Activated CD4-positive, alpha-beta T cell treated with anti-CD3 and anti-CD28 coated beads, Interleukin-2, amount 50 U/mL, for 24 hours (primary cell): ENCODE measurements around the gene ARHGAP8.

Experiments used
- DNase-seq, 2 donors: peaks; one replicate each; pipeline ENCODE4 v3.0.0-alpha.2; 2020; ENCODE audit warnings: low read depth in 1 of 2, low spot score in 1 of 2

ARHGAP8 gene

DNA sequence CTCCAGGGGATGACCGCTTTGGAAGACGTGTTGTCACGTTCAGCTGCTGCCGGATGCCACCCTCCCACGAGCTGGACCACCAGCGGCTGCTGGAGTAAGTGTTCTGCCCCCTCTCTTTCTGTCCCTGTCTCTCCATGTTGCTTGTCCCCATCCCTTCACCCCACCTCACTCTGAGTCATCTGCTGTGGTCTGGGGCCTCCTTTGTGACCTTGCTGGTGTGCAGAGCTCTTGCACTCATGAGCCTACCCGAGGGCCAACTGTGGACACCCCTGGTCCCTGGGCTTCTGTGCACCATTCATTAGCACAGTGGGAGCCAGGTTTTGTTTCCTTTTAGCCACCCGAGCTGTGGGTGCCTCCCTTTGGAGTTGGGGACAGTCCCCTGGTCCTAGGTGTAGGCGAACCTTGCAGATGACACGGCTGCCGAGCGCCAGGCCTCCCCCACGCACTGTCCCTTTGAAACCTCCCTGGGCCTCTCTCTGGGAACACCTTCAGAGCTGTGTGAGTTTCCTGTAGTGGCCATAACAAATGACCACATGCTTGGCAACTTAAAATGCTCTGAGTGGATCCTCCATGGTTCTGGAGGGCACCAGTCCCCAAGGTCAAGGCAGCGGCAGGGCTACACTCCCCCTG, 49.8 kb downstream of the ARHGAP8 start:
- no peak for DNase-seq

- no peak for DNase-seq
Measured at GRCh38 chr22:44802956-44803355, 50.6 kb downstream of the ARHGAP8 start.

DNA sequence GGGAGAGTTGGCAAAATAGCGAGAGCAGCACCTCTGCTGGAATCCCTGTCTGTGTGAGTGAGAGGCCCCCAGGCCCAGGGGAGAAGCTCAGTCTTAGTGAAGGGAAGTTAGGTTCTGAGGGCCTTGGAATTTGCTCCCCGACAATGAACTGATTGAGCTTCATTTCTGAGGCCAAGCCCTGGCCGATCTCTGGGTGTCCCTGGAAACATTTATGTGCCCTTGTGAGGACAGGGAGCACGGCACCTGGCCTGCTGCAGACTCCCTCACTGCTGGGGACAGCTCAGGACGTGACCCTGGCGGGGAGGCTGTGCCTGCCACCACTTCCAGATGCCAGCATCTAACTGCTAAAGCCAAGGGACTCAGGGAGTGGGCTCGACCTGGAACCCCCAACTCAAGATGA, 52.0 kb downstream of the ARHGAP8 start:
- DNase-seq: no peak

GRCh38 chr22:44805711-44806110, 53.3 kb downstream of the ARHGAP8 start:
- no peak for DNase-seq

GRCh38 chr22:44807232-44807631, 54.9 kb downstream of the ARHGAP8 start:
- no peak for DNase-seq

DNA sequence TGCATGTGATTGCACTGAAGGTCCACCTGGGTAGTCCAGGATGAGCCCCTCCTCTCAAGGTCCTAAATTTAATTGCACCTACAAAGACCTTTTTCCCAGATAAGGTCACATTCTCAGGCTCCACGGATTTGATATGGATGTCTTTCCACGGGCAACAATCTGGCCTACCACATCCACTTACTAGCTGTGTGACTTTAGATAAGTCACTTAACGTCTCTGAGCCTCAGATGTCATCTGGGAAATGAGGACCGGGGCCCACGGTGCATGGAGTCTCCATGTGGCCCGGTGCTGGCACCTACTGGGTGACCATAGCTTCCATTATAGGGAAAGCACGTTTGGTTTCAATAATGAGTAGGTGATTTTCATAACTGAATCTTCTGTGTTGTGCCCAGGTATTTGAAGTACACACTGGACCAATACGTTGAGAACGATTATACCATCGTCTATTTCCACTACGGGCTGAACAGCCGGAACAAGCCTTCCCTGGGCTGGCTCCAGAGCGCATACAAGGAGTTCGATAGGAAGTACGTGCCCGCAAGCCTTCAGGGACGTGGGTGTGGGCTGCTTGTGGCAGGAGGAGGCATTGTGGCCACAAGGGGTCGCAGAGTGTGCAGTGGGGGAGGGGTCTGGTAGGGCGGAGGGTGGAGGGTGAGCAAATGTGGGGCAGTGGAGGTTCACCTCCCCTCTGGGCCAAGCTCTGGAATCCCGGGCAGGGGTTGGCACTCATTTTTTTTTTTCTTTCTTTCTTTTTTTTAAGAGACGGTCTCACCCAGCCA, 55.7 kb downstream of the ARHGAP8 start:
- DNase-seq: no peak

DNA sequence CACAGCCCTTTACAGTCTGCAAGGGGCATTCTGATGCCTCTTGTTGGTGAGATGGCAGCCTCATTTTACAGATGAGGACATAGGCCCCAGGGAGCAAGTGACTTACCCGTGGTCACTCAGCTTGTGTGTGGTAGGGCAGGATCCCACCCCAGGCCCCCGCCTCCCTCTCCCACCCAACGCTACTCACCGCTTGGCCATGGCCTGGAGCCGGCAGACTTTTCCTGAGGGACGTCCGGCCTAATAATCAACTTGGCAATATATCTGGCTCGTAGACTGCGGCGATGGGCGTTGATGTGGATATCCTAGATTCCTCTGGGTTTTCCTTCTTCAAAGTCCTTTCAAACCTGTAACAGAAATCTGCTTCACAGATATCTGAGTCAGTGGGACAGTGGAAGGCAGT, 57.1 kb downstream of the ARHGAP8 start:
- DNase-seq: no peak

- no peak for DNase-seq
Measured at GRCh38 chr22:44811141-44811540, 58.8 kb downstream of the ARHGAP8 start.

- DNase-seq: no peak
Measured at GRCh38 chr22:44813416-44813815, 61.0 kb downstream of the ARHGAP8 start.

GRCh38 chr22:44814266-44815098, 62.1 kb downstream of the ARHGAP8 start:
- no peak for DNase-seq

- DNase-seq: no peak
Measured at GRCh38 chr22:44815099-44816070, 63.0 kb downstream of the ARHGAP8 start.

DNA sequence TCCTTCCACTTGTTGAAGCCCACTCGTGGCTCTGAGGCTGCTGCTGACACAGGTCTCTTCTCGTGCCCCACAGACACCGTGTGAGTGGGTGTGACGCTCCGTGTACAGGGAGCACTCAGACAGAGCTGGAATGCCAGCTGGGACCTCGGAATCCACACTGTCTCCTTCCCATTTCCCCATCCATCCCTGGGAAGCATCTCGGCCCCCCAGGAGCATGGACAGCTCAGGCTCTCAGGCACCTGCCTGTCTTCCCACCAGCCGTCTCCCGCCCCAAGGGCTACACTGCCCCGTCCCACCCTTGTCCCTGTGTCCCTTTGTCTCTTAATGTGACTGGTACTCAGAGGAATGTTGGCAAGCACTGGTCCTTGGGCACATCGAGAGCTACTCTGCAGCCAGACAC, 63.8 kb downstream of the ARHGAP8 start:
- DNase-seq: no peak

GRCh38 chr22:44818727-44819126, 66.4 kb downstream of the ARHGAP8 start:
- DNase-seq: no peak

- no peak for DNase-seq
Measured at GRCh38 chr22:44819966-44820631, 67.7 kb downstream of the ARHGAP8 start.

- no peak for DNase-seq
Measured at GRCh38 chr22:44821741-44822475, 69.5 kb downstream of the ARHGAP8 start.

GRCh38 chr22:44822534-44822933, 70.2 kb downstream of the ARHGAP8 start:
- no peak for DNase-seq

- no peak for DNase-seq
Measured at GRCh38 chr22:44823396-44823795, 71.0 kb downstream of the ARHGAP8 start.

DNA sequence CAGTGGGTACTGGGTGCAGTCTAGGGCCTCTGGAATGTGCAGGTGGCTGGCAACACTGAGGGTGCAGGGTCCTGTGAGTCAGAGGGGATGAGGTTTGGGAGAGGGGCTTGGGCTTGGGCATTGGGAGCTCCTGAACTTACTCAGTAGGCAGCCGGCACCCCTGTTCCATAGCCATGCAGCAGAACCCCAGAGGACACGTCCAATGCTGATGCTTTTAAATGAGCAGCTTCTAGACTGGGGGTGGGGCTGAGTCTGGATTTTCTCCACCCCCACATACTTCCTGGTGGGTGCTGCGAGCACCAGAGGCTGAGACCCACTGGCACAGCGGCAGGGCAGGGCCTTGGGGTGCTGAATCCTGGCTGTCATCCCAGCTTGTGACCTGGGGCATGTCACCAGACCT, 71.4 kb downstream of the ARHGAP8 start:
- DNase-seq: no peak

GRCh38 chr22:44824271-44824670, 71.9 kb downstream of the ARHGAP8 start:
- no peak for DNase-seq
